ENCODE results near the gene BDH1. TPM values are rescaled to one million over a fixed set of nuclear protein-coding genes. Genes with fewer than 3 reads are reported as not detected.

The BDH1 gene
- total RNA-seq, 1 donor from 2014 or later = 16.8 TPM

GRCh38 chr3:197539651-197540051 is 16.1 kb downstream of the BDH1 start:
- peak; percentile 95 for DNase-seq (ENCODE audit: low read depth)
- Histone ChIP-seq H3K36me3 (ENCODE audit: control insufficient read depth, insufficient read depth, low read length) (no peaks in the 10 kb centered on the region), H3K27me3 (ENCODE audit: control insufficient read depth, insufficient read depth, low read length) (no peaks in the 10 kb centered on the region), H3K4me3 (ENCODE audit: low read depth, low read length) (no peak overlapping the region)
- TF ChIP-seq, protein P1, sequence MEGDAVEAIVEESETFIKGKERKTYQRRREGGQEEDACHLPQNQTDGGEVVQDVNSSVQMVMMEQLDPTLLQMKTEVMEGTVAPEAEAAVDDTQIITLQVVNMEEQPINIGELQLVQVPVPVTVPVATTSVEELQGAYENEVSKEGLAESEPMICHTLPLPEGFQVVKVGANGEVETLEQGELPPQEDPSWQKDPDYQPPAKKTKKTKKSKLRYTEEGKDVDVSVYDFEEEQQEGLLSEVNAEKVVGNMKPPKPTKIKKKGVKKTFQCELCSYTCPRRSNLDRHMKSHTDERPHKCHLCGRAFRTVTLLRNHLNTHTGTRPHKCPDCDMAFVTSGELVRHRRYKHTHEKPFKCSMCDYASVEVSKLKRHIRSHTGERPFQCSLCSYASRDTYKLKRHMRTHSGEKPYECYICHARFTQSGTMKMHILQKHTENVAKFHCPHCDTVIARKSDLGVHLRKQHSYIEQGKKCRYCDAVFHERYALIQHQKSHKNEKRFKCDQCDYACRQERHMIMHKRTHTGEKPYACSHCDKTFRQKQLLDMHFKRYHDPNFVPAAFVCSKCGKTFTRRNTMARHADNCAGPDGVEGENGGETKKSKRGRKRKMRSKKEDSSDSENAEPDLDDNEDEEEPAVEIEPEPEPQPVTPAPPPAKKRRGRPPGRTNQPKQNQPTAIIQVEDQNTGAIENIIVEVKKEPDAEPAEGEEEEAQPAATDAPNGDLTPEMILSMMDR (IDR thresholded peaks at IDR 0.05; ENCODE audit: insufficient read depth, low read length, severe bottlenecking) = no peak
- FAIRE-seq = no peak

DNA sequence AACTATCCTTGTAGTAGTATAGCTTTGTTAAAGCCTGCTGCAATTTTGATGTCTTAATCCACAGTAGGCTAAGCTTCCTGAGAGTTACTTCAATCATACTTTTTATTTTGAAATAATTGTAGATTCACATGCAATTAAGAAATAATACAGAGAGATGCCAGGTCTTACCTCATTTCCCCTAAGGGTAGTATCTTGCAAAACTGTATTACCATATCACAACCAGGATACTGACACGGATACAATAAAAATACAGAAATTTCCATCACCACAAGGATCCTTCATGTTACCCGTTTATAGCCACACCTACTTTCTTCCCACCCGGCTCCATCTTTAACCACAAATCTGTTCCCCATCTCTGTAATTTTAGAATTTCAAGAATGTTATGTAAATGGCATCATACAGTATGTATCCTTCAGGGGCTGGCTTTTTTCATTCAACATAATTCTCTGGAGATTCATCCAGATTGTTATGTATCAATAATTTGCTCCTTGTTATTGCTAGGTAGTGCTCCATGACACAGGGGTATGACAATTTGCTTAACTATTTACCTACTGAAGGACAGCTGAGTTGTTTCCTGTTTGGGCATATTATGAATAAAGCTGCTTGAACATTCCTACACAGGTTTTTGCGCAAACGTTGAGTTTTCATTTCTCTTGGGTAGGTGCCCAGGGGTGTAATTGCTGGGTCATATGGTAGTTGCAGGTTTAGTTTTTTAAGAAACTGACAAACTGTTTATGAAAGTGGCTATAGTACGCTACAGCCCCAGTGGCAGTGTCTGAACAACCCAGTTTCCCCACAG is 21.6 kb downstream of the BDH1 start:
- peak; percentile 81 for DNase-seq (ENCODE audit: low read depth)
- FAIRE-seq = no peak
- no peaks in the 10 kb centered on the region for H3K27me3 ChIP-seq (ENCODE audit: control insufficient read depth, insufficient read depth, low read length)
- H3K4me3 ChIP-seq (ENCODE audit: low read depth, low read length) = no peak overlapping the region
- peaks cover 5% of the 10 kb centered on the region for H3K36me3 ChIP-seq (ENCODE audit: control insufficient read depth, insufficient read depth, low read length)
- TF ChIP-seq, protein P1 (IDR thresholded peaks at IDR 0.05; ENCODE audit: insufficient read depth, low read length, severe bottlenecking) = no peak

GRCh38 chr3:197533396-197533795 is 22.4 kb downstream of the BDH1 start:
- DNase-seq (ENCODE audit: low read depth) (no peak), FAIRE-seq (no peak)
- Histone ChIP-seq H3K36me3 (ENCODE audit: control insufficient read depth, insufficient read depth, low read length) (peaks cover 5% of the 10 kb centered on the region), H3K27me3 (ENCODE audit: control insufficient read depth, insufficient read depth, low read length) (no peaks in the 10 kb centered on the region), H3K4me3 (ENCODE audit: low read depth, low read length) (no peak overlapping the region)
- TF ChIP-seq, protein P1 (IDR thresholded peaks at IDR 0.05; ENCODE audit: insufficient read depth, low read length, severe bottlenecking) = no peak

GRCh38 chr3:197532388-197532787 is 23.4 kb downstream of the BDH1 start:
- H3K27me3 ChIP-seq (ENCODE audit: control insufficient read depth, insufficient read depth, low read length) = no peaks in the 10 kb centered on the region
- peaks cover 5% of the 10 kb centered on the region for H3K36me3 ChIP-seq (ENCODE audit: control insufficient read depth, insufficient read depth, low read length)
- FAIRE-seq = no peak
- TF ChIP-seq, protein P1 (IDR thresholded peaks at IDR 0.05; ENCODE audit: insufficient read depth, low read length, severe bottlenecking) = no peak
- no peak for DNase-seq (ENCODE audit: low read depth)
- H3K4me3 ChIP-seq (ENCODE audit: low read depth, low read length) = no peak overlapping the region

GRCh38 chr3:197528190-197528589 is 27.6 kb downstream of the BDH1 start:
- Histone ChIP-seq H3K4me3 (ENCODE audit: low read depth, low read length) (no peak overlapping the region), H3K36me3 (ENCODE audit: control insufficient read depth, insufficient read depth, low read length) (peaks cover 5% of the 10 kb centered on the region), H3K27me3 (ENCODE audit: control insufficient read depth, insufficient read depth, low read length) (no peaks in the 10 kb centered on the region)
- DNase-seq (ENCODE audit: low read depth) (no peak), FAIRE-seq (no peak)
- TF ChIP-seq, protein P1 (IDR thresholded peaks at IDR 0.05; ENCODE audit: insufficient read depth, low read length, severe bottlenecking) = no peak

DNA sequence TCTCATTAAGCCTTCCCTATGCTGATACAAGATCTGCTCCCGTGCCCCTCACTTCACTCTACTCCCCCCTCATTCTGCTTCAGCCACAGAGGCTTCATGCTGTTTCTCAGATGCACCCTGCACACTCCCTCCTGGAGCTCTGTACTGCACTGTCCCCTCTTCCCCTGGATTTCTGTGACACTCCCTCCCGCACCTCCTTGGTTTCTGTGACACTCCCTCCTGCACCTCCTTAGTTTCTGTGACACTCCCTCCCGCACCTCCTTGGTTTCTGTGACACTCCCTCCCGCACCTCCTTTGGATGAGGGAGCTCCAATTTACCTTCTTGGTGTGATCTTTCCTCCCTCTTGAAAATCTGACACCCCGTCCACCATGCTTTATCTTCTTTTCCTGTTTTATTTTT is 28.2 kb downstream of the BDH1 start:
- Histone ChIP-seq H3K4me3 (ENCODE audit: low read depth, low read length) (no peak overlapping the region), H3K27me3 (ENCODE audit: control insufficient read depth, insufficient read depth, low read length) (no peaks in the 10 kb centered on the region), H3K36me3 (ENCODE audit: control insufficient read depth, insufficient read depth, low read length) (peaks cover 5% of the 10 kb centered on the region)
- FAIRE-seq (no peak), DNase-seq (ENCODE audit: low read depth) (no peak)
- TF ChIP-seq, protein P1 (IDR thresholded peaks at IDR 0.05; ENCODE audit: insufficient read depth, low read length, severe bottlenecking) = no peak
